ENCODE results near the gene TUBAL3. TPM values are rescaled to one million over a fixed set of nuclear protein-coding genes. Genes with fewer than 3 reads are reported as not detected.
"Not testable (repeated sequence)": the region's sequence is repeated elsewhere in the genome, so short reads cannot be mapped to it uniquely, and the experiment has no call there.

Gene TUBAL3
- total RNA-seq, 1 donor from 2014 or later = 0.19 TPM

GRCh38 chr10:5412277-5412941, 7.8 kb upstream of the TUBAL3 start, which contains the start of gene NET1:
Gene NET1 (plus strand): TSS chr10:5412557. CDS start chr10:5412693, 136 bp downstream.
- peak within 1 kb of the TSS; percentile 87 for H3K4me3 Mint-ChIP-seq
- TF ChIP-seq CTCF (conservative IDR thresholded peaks at IDR 0.05) = no peak
- H3K27ac Mint-ChIP-seq = peak within 1 kb of the TSS; percentile 79
- peak; percentile 89 for DNase-seq (ENCODE audit: extremely low spot score, unreplicated experiment)
- peaks cover 8% of the 10 kb centered on the region for H3K27me3 Mint-ChIP-seq
- H3K4me1 Mint-ChIP-seq (ENCODE audit: unreplicated experiment) = peaks cover 4% of the 10 kb centered on the region
- H3K36me3 Mint-ChIP-seq = peaks cover 12% of the 10 kb centered on the region
- H3K9me3 Mint-ChIP-seq = peaks cover 11% of the 10 kb centered on the region

GRCh38 chr10:5411941-5412276, 7.3 kb upstream of the TUBAL3 start:
- Mint-ChIP-seq H3K27ac (peak overlapping the region; percentile 79), H3K27me3 (peaks cover 8% of the 10 kb centered on the region), H3K36me3 (peaks cover 7% of the 10 kb centered on the region), H3K4me1 (ENCODE audit: unreplicated experiment) (peaks cover 4% of the 10 kb centered on the region), H3K4me3 (peak overlapping the region; percentile 87), H3K9me3 (peaks cover 10% of the 10 kb centered on the region)
- no peak for DNase-seq (ENCODE audit: extremely low spot score, unreplicated experiment)
- no peak for TF ChIP-seq CTCF (conservative IDR thresholded peaks at IDR 0.05)

GRCh38 chr10:5410787-5411186, 6.2 kb upstream of the TUBAL3 start:
- not testable (repeated sequence) for H3K27ac Mint-ChIP-seq; H3K4me1 Mint-ChIP-seq (ENCODE audit: unreplicated experiment); H3K27me3 Mint-ChIP-seq; H3K36me3 Mint-ChIP-seq; DNase-seq (ENCODE audit: extremely low spot score, unreplicated experiment)
- Mint-ChIP-seq H3K4me3 (peak overlapping the region; percentile 35), H3K9me3 (peaks cover 15% of the 10 kb centered on the region)

GRCh38 chr10:5406918-5407317, 2.3 kb upstream of the TUBAL3 start:
- Mint-ChIP-seq H3K4me3 (no peak overlapping the region), H3K9me3 (peaks cover 15% of the 10 kb centered on the region), H3K27ac (no peak overlapping the region), H3K4me1 (ENCODE audit: unreplicated experiment) (no peaks in the 10 kb centered on the region), H3K27me3 (peaks cover 15% of the 10 kb centered on the region), H3K36me3 (no peaks in the 10 kb centered on the region)
- no peak for TF ChIP-seq CTCF (conservative IDR thresholded peaks at IDR 0.05)
- no peak for DNase-seq (ENCODE audit: extremely low spot score, unreplicated experiment)

- Mint-ChIP-seq H3K27me3 (peaks cover 8% of the 10 kb centered on the region), H3K36me3 (no peaks in the 10 kb centered on the region), H3K9me3 (peaks cover 5% of the 10 kb centered on the region), H3K27ac (no peak overlapping the region), H3K4me1 (ENCODE audit: unreplicated experiment) (no peaks in the 10 kb centered on the region), H3K4me3 (no peak overlapping the region)
- no peak for DNase-seq (ENCODE audit: extremely low spot score, unreplicated experiment)
- TF ChIP-seq CTCF (conservative IDR thresholded peaks at IDR 0.05) = no peak
Observed at GRCh38 chr10:5402798-5403197, 1.8 kb downstream of the TUBAL3 start.

GRCh38 chr10:5400468-5401240, 4.0 kb downstream of the TUBAL3 start:
- Mint-ChIP-seq H3K4me1 (ENCODE audit: unreplicated experiment) (no peaks in the 10 kb centered on the region), H3K27me3 (peaks cover 13% of the 10 kb centered on the region), H3K4me3 (no peak overlapping the region), H3K36me3 (no peaks in the 10 kb centered on the region), H3K9me3 (no peaks in the 10 kb centered on the region), H3K27ac (no peak overlapping the region)
- no peak for DNase-seq (ENCODE audit: extremely low spot score, unreplicated experiment)
- no peak for TF ChIP-seq CTCF (conservative IDR thresholded peaks at IDR 0.05)

Data from type B pancreatic cell (in vitro differentiated cells).